ENCODE measurements around the gene RAPSN.

DNA sequence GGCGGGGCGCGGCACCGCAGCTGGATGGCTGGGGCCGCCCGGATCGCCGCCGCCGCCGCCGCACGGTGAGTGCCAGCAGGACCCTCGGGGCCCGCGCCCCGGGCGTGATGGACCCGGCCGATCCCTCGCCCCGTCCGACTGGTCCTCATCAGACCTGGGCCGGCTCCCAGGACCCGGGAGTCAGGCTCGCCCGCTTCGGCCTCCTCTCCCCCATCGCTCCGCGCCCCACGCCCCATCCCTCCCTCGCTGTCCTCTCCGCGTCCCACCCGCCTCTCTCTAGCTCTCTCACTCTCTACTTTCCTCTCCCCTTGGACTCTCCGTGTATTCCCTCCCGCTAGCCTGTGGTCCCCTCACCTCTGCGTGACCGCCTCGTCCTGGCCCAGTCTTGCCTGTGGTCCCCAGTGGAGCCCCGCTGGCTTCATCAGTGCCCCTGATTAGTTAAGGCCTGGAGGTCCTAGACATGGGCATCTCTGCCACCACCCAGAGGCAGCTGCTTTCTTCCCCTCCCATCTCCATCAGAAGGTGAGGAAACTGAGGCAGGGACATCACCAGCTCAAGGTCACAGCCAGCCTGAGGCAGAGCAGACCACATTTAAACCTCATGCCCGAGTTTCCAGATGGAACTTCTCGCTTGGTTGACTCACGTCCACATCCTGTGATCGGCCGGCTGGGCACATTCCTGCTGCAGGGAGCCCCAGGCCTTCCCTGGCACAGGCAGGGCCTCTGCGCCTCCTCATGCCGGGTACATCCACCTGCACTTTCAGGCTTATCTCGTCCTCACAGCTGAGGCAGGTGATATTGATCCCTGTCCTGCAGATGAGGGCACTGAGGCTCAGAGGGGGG, 40.1 kb downstream of the RAPSN start:
- TF ChIP-seq CTCF (IDR thresholded peaks at IDR 0.05) (no peak), POLR2A (IDR thresholded peaks at IDR 0.05) (peak in 1 of 3 donors; percentile 43)

Measured in body of pancreas (tissue), 4 donors.